ENCODE measurements around the gene TMEM255B.

GRCh38 chr13:113734099-113734825, 24.8 kb upstream of the TMEM255B start:
- TF ChIP-seq CTCF (conservative IDR thresholded peaks at IDR 0.05; ENCODE audit: low read depth, low read length) (no peak), CEBPB (IDR thresholded peaks at IDR 0.05; ENCODE audit: low read depth, low read length) (no peak), RAD21 (IDR thresholded peaks at IDR 0.05; ENCODE audit: low read length) (no peak), RCOR1 (IDR thresholded peaks at IDR 0.05; ENCODE audit: insufficient replicate concordance, low read length) (no peak)

Measured in IMR-90 (cell line).